Skeletal muscle satellite cell (primary cell): ENCODE results near the gene KCP.

Experiments
- H3K27me3 ChIP-seq: 2 replicates; pipeline ENCODE4 v1.7.0; 2013; ENCODE audit warnings: low read length; ENCODE audit not compliant: control insufficient read depth, insufficient read depth
- H3K36me3 ChIP-seq: 2 replicates; pipeline ENCODE4 v1.7.0; 2013; ENCODE audit warnings: mild to moderate bottlenecking, control low read depth, low read length; ENCODE audit not compliant: insufficient read depth
- H3K4me1 ChIP-seq: 2 replicates; pipeline ENCODE4 v1.7.0; 2013; ENCODE audit warnings: low read length; ENCODE audit not compliant: control insufficient read depth, insufficient read depth
- H3K4me2 ChIP-seq: 2 replicates; pipeline ENCODE4 v1.7.0; 2013; ENCODE audit warnings: mild to moderate bottlenecking, low read length
- H3K4me3 ChIP-seq: 2 replicates; pipeline ENCODE4 v1.7.0; 2013; ENCODE audit warnings: low read length
- H3K9ac ChIP-seq: 2 replicates; pipeline ENCODE4 v1.7.0; 2013; ENCODE audit warnings: mild to moderate bottlenecking, low read depth, low read length, moderate library complexity
- H3K9me3 ChIP-seq: replicated peaks from 2 replicates; pipeline ENCODE4 v1.7.0; 2013; ENCODE audit warnings: mild to moderate bottlenecking, control low read depth, low read length

The KCP gene

GRCh38 chr7:128860158-128861073 lies 50.1 kb downstream of the KCP start:
- Histone ChIP-seq H3K9me3 (no peaks in the 10 kb centered on the region), H3K9ac (no peak overlapping the region), H3K27me3 (no peaks in the 10 kb centered on the region), H3K4me2 (no peak overlapping the region), H3K4me1 (peaks cover 5% of the 10 kb centered on the region), H3K36me3 (peaks cover 40% of the 10 kb centered on the region), H3K4me3 (no peak overlapping the region)

GRCh38 chr7:128859232-128860157 lies 51.0 kb downstream of the KCP start:
- no peaks in the 10 kb centered on the region for H3K27me3 ChIP-seq
- H3K4me1 ChIP-seq = peaks cover 5% of the 10 kb centered on the region
- H3K36me3 ChIP-seq = peaks cover 41% of the 10 kb centered on the region
- no peak overlapping the region for H3K4me3 ChIP-seq
- no peaks in the 10 kb centered on the region for H3K9me3 ChIP-seq
- H3K4me2 ChIP-seq = no peak overlapping the region
- H3K9ac ChIP-seq = no peak overlapping the region

GRCh38 chr7:128858380-128859231 lies 51.9 kb downstream of the KCP start:
- H3K9ac ChIP-seq = no peak overlapping the region

GRCh38 chr7:128856001-128856718 lies 54.3 kb downstream of the KCP start:
- Histone ChIP-seq H3K27me3 (no peaks in the 10 kb centered on the region), H3K36me3 (peaks cover 72% of the 10 kb centered on the region), H3K9ac (no peak overlapping the region), H3K9me3 (no peaks in the 10 kb centered on the region), H3K4me3 (no peak overlapping the region), H3K4me2 (no peak overlapping the region), H3K4me1 (no peaks in the 10 kb centered on the region)

More at GRCh38 chr7:128858380-128859231, 51.9 kb downstream of the KCP start:
- H3K36me3 ChIP-seq = peaks cover 49% of the 10 kb centered on the region
- peaks cover under 1% of the 10 kb centered on the region for H3K4me1 ChIP-seq
- no peaks in the 10 kb centered on the region for H3K27me3 ChIP-seq
- H3K9me3 ChIP-seq = no peaks in the 10 kb centered on the region
- H3K4me2 ChIP-seq = no peak overlapping the region
- no peak overlapping the region for H3K4me3 ChIP-seq

GRCh38 chr7:128855559-128855958 lies 55.0 kb downstream of the KCP start:
- Histone ChIP-seq H3K4me2 (no peak overlapping the region), H3K27me3 (no peaks in the 10 kb centered on the region), H3K4me1 (no peaks in the 10 kb centered on the region), H3K36me3 (peaks cover 78% of the 10 kb centered on the region), H3K4me3 (no peak overlapping the region), H3K9ac (no peak overlapping the region), H3K9me3 (no peaks in the 10 kb centered on the region)

- Histone ChIP-seq H3K4me3 (no peak overlapping the region), H3K36me3 (peaks cover 85% of the 10 kb centered on the region), H3K9me3 (no peaks in the 10 kb centered on the region), H3K4me2 (no peak overlapping the region), H3K9ac (no peak overlapping the region), H3K4me1 (no peaks in the 10 kb centered on the region), H3K27me3 (no peaks in the 10 kb centered on the region)
Observed at GRCh38 chr7:128854396-128854795, 56.1 kb downstream of the KCP start.

GRCh38 chr7:128853799-128854198 lies 56.7 kb downstream of the KCP start:
- Histone ChIP-seq H3K4me2 (no peak overlapping the region), H3K36me3 (peaks cover 86% of the 10 kb centered on the region), H3K4me3 (no peak overlapping the region), H3K9ac (no peak overlapping the region), H3K27me3 (no peaks in the 10 kb centered on the region), H3K9me3 (no peaks in the 10 kb centered on the region), H3K4me1 (no peaks in the 10 kb centered on the region)

GRCh38 chr7:128852537-128853254 lies 57.8 kb downstream of the KCP start:
- Histone ChIP-seq H3K4me1 (no peaks in the 10 kb centered on the region), H3K4me3 (no peak overlapping the region), H3K27me3 (no peaks in the 10 kb centered on the region), H3K9ac (no peak overlapping the region), H3K9me3 (no peaks in the 10 kb centered on the region), H3K36me3 (peaks cover 90% of the 10 kb centered on the region), H3K4me2 (no peak overlapping the region)

GRCh38 chr7:128849804-128850490 lies 60.6 kb downstream of the KCP start:
- Histone ChIP-seq H3K9me3 (no peaks in the 10 kb centered on the region), H3K27me3 (no peaks in the 10 kb centered on the region), H3K4me2 (no peak overlapping the region), H3K36me3 (peaks cover 93% of the 10 kb centered on the region), H3K4me3 (no peak overlapping the region), H3K4me1 (no peaks in the 10 kb centered on the region), H3K9ac (no peak overlapping the region)

- H3K27me3 ChIP-seq = no peaks in the 10 kb centered on the region
- H3K4me3 ChIP-seq = no peak overlapping the region
- peaks cover 93% of the 10 kb centered on the region for H3K36me3 ChIP-seq
- no peaks in the 10 kb centered on the region for H3K4me1 ChIP-seq
- H3K4me2 ChIP-seq = no peak overlapping the region
- no peaks in the 10 kb centered on the region for H3K9me3 ChIP-seq
- H3K9ac ChIP-seq = no peak overlapping the region
Observed at GRCh38 chr7:128849156-128849515, 61.4 kb downstream of the KCP start.
